ENCODE results near the gene TMEM267. TPM values are rescaled to one million over a fixed set of nuclear protein-coding genes. Genes with fewer than 3 reads are reported as not detected.

Gene TMEM267
- total RNA-seq, 2 experiments from 2014 or later: 13.9 to 17.8 TPM

DNA sequence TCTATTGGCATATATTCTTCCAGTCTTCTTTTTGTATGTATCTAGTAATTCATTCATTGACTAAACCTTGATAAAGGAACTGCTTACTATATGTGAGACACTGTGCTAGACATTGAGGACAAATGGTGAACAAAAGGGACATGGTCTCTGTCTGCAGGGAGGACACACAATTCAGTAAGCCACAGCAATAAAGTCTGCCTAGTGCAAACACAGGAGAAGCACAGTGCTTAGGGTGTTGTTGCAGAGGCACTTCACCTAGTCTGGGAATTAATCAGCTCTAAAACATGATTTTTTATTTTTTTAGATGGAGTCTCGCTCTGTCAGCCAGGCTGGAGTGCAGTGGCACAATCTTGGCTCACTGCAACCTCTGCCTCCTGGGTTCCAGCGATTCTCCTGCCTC, 65.1 kb downstream of the TMEM267 start:
- H3K4me2 ChIP-seq (ENCODE audit: low read length): no peak overlapping the region
- no peaks in the 10 kb centered on the region for H3K79me2 ChIP-seq (ENCODE audit: insufficient read depth, low read depth, low read length)
- TF ChIP-seq EZH2phosphoT487 (IDR thresholded peaks at IDR 0.05; ENCODE audit: borderline replicate concordance, low read depth, low read length): no peak
- TF ChIP-seq, protein P1, sequence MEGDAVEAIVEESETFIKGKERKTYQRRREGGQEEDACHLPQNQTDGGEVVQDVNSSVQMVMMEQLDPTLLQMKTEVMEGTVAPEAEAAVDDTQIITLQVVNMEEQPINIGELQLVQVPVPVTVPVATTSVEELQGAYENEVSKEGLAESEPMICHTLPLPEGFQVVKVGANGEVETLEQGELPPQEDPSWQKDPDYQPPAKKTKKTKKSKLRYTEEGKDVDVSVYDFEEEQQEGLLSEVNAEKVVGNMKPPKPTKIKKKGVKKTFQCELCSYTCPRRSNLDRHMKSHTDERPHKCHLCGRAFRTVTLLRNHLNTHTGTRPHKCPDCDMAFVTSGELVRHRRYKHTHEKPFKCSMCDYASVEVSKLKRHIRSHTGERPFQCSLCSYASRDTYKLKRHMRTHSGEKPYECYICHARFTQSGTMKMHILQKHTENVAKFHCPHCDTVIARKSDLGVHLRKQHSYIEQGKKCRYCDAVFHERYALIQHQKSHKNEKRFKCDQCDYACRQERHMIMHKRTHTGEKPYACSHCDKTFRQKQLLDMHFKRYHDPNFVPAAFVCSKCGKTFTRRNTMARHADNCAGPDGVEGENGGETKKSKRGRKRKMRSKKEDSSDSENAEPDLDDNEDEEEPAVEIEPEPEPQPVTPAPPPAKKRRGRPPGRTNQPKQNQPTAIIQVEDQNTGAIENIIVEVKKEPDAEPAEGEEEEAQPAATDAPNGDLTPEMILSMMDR (conservative IDR thresholded peaks at IDR 0.05; ENCODE audit: low read length): no peak
- intact Hi-C loops (cut with micrococcal nuclease; ENCODE audit: unreplicated experiment): no loop called here
- POLR2A ChIA-PET: interaction anchor here (1.3 kb wide), 1 partner anchor 21 kb away, joined by 5 read pairs; no protein-coding TSS in a partner anchor
- DNase-seq (ENCODE audit: low spot score): no peak
- no peak overlapping the region for H3K4me3 ChIP-seq (ENCODE audit: low read depth, low read length, poor library complexity, severe bottlenecking)
- no peaks in the 10 kb centered on the region for H3K4me1 ChIP-seq (ENCODE audit: insufficient read depth, low read length, poor library complexity, severe bottlenecking)
- BruUV-seq (replicated peaks): no TSS peak
- H4K20me1 ChIP-seq (ENCODE audit: insufficient read depth, low read length): no peaks in the 10 kb centered on the region
- no peaks in the 10 kb centered on the region for H3K9me3 ChIP-seq (ENCODE audit: low read length)
- no peaks in the 10 kb centered on the region for H3K36me3 ChIP-seq (ENCODE audit: insufficient read depth, low read length)
- CTCF ChIA-PET (ENCODE audit: unreplicated experiment): no interaction called here
- no peak overlapping the region for H3K27ac ChIP-seq (ENCODE audit: low read depth, low read length, poor library complexity, severe bottlenecking)
- H3K9me2 ChIP-seq (ENCODE audit: insufficient read depth, low read length): no peaks in the 10 kb centered on the region
- H2AFZ ChIP-seq (ENCODE audit: low read length): no peak overlapping the region

DNA sequence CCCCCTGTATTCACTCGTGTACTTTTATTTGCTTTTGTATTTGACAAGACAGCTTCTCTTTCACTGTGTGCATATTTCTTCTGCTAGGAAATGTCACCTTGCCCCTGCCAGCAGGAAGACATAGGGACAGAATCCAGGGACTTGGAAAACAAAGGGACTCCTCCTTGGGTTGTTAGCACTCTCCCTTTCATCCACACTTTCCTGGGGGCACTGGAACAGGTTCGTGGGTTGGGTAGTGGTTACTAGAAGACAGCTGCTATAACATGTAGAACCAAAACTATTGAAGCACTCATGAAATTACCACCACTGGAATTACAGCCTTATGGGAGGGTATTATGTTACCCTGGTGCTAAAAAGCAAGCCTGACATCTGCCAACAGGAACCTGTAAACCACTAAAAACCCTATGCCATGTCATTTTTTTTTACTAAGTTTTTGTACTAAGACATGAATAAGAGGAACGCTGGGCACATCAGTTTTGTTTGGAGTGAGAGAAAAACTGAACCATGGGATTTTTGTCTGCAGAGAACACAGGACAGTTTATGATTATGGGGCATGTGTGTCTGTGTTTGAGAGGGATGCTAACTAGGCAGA, 66.8 kb downstream of the TMEM267 start:
- H3K4me2 ChIP-seq (ENCODE audit: low read length): no peak overlapping the region
- DNase-seq (ENCODE audit: low spot score): no peak
- no peaks in the 10 kb centered on the region for H3K9me2 ChIP-seq (ENCODE audit: insufficient read depth, low read length)
- H2AFZ ChIP-seq (ENCODE audit: low read length): no peak overlapping the region
- no peak overlapping the region for H3K27ac ChIP-seq (ENCODE audit: low read depth, low read length, poor library complexity, severe bottlenecking)
- no peaks in the 10 kb centered on the region for H4K20me1 ChIP-seq (ENCODE audit: insufficient read depth, low read length)
- ChIA-PET CTCF (ENCODE audit: unreplicated experiment) (no interaction called here), POLR2A (interaction anchor here (0.6 kb wide), 1 partner anchor 119 kb away, joined by 3 read pairs; no protein-coding TSS in a partner anchor)
- intact Hi-C loops (cut with micrococcal nuclease; ENCODE audit: unreplicated experiment): no loop called here
- TF ChIP-seq EZH2phosphoT487 (IDR thresholded peaks at IDR 0.05; ENCODE audit: borderline replicate concordance, low read depth, low read length): no peak
- TF ChIP-seq, protein P1 (conservative IDR thresholded peaks at IDR 0.05; ENCODE audit: low read length): no peak
- H3K9me3 ChIP-seq (ENCODE audit: low read length): no peaks in the 10 kb centered on the region
- no peak overlapping the region for H3K4me3 ChIP-seq (ENCODE audit: low read depth, low read length, poor library complexity, severe bottlenecking)
- no peaks in the 10 kb centered on the region for H3K4me1 ChIP-seq (ENCODE audit: insufficient read depth, low read length, poor library complexity, severe bottlenecking)
- H3K36me3 ChIP-seq (ENCODE audit: insufficient read depth, low read length): no peaks in the 10 kb centered on the region
- H3K79me2 ChIP-seq (ENCODE audit: insufficient read depth, low read depth, low read length): no peaks in the 10 kb centered on the region
- no TSS peak for BruUV-seq (replicated peaks)
